Measurements from ENCODE around the gene HDAC4. TPM values are rescaled to one million over a fixed set of nuclear protein-coding genes. Genes with fewer than 3 reads are reported as not detected.

HDAC4 gene
- total RNA-seq, 1 donor from 2014 or later, result 39.0 TPM

DNA sequence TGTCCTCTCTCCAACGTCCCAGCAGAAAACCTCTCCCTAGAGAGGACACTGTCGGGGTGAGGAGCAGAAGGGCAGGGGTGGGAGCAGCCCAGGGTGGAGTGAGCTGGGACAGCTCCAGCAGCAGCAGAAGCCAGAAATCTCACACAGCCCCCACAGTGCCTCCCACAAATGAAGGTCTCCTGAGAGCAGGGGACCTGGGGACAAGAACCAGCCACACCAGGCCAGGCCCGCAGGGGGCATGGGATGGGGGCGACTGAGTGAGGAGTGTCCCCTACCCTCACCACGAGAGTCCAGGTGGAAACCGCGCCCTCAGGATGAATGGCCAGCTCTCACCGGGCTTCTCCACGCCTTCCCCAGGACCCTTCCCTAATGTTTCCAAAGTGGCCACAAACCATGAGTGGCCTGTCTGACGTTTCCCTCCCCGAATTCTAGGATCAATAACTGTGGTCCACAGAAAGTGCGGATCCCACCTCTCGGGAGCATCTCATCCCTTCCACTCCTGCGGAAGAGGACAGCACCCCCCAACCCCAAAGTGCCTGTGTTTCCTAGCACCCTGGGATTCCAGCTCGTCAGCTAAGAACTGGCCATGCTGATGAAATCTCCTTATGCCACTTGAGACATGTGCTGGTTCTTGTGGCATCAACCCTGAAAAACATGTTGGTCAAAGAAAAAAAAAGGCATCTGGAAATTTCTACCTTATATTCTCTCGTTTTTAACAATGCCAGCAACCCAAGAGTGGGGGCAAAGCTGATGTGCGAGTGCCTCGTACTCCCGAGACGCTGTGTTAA is 121.1 kb downstream of the HDAC4 start:
- no peak overlapping the region for H3K4me3 Mint-ChIP-seq
- H3K27ac Mint-ChIP-seq, result no peak overlapping the region
- no peaks in the 10 kb centered on the region for H3K27me3 Mint-ChIP-seq
- H3K9me3 Mint-ChIP-seq, result no peaks in the 10 kb centered on the region
- TF ChIP-seq, protein P1, sequence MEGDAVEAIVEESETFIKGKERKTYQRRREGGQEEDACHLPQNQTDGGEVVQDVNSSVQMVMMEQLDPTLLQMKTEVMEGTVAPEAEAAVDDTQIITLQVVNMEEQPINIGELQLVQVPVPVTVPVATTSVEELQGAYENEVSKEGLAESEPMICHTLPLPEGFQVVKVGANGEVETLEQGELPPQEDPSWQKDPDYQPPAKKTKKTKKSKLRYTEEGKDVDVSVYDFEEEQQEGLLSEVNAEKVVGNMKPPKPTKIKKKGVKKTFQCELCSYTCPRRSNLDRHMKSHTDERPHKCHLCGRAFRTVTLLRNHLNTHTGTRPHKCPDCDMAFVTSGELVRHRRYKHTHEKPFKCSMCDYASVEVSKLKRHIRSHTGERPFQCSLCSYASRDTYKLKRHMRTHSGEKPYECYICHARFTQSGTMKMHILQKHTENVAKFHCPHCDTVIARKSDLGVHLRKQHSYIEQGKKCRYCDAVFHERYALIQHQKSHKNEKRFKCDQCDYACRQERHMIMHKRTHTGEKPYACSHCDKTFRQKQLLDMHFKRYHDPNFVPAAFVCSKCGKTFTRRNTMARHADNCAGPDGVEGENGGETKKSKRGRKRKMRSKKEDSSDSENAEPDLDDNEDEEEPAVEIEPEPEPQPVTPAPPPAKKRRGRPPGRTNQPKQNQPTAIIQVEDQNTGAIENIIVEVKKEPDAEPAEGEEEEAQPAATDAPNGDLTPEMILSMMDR (conservative IDR thresholded peaks at IDR 0.05), result no peak
- no peaks in the 10 kb centered on the region for H3K36me3 Mint-ChIP-seq
- peak; percentile 58 for DNase-seq (ENCODE audit: extremely low spot score, unreplicated experiment)
- H3K4me1 Mint-ChIP-seq (ENCODE audit: unreplicated experiment), result peaks cover 20% of the 10 kb centered on the region

DNA sequence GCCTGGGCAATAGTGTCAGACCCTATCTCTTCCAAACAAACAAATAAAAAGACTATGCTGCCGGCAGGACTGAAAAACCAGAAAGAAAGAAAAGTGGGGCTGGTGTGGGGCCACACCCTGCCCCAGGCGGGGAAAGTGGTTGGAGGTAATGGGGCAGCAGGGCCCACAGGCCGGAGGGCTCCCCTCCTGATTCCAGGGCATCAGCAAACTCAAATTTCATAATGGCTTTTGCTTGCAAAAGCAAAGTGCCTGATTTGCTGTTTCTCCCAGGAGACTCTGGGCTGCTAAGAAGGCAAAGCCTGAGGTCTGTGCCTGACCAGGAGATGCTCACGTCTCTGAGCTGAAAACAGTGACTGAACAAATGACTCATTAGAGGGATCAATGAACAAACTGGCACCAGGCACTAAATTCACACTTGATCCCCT is 121.9 kb downstream of the HDAC4 start:
- Mint-ChIP-seq H3K27me3 (no peaks in the 10 kb centered on the region), H3K36me3 (no peaks in the 10 kb centered on the region), H3K9me3 (no peaks in the 10 kb centered on the region), H3K4me3 (no peak overlapping the region), H3K4me1 (ENCODE audit: unreplicated experiment) (peaks cover 24% of the 10 kb centered on the region), H3K27ac (no peak overlapping the region)
- peak; percentile 45 for DNase-seq (ENCODE audit: extremely low spot score, unreplicated experiment)
- TF ChIP-seq, protein P1 (conservative IDR thresholded peaks at IDR 0.05), result no peak

DNA sequence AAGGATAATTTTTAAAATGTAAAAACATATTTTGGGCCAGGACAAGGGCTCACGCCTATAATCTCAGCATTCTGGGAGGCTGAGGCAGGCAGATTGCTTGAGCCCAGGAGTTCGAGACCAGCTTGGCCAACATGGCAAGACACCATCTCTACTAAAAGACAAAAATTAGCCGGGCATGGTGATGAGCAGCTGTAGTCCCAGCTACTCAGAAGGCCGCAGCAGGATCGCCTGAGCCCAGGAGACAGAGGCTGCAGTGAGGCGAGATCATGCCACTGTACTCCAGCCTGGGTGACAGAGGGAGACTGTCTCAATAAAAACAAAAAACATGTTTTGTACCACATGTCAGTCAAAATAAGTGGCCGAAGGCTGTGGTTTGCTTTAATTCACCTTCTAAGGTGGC is 122.5 kb downstream of the HDAC4 start:
- Mint-ChIP-seq H3K4me1 (ENCODE audit: unreplicated experiment) (peaks cover 30% of the 10 kb centered on the region), H3K9me3 (no peaks in the 10 kb centered on the region), H3K4me3 (no peak overlapping the region), H3K27ac (no peak overlapping the region), H3K27me3 (no peaks in the 10 kb centered on the region), H3K36me3 (no peaks in the 10 kb centered on the region)
- TF ChIP-seq, protein P1 (conservative IDR thresholded peaks at IDR 0.05), result no peak
- no peak for DNase-seq (ENCODE audit: extremely low spot score, unreplicated experiment)

DNA sequence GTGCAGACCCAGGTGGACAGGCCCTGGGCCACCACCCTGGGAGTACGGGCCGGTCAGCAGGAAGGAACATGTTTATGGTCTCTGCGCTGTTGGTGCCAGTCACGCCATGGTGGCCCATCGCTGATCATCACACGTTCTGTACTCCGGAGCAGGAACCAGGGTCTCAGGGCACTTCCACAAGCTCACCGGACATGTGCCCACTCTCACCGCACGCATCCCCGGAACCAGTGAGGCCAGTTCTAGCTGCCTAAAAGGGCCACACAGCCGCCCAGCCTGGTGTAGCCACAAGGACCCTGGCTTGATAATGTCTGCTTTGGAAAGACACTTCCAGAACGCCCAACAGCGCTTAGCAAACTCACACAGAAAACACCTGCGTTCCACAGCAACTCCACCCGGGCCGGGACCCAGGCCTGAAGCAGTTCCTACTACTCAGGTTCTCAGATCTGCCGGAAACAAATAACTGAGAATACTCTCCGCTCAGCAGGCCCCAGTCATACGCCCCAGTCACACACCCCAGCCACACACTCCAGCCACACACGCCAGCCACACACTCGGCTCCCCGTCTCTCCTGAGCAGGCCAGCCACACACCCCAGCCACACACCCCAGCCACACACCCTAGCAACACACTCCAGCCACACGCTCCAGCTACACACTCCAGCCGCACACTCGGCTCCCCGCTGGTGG is 123.3 kb downstream of the HDAC4 start:
- peak; percentile 60 for DNase-seq (ENCODE audit: extremely low spot score, unreplicated experiment)

DNA sequence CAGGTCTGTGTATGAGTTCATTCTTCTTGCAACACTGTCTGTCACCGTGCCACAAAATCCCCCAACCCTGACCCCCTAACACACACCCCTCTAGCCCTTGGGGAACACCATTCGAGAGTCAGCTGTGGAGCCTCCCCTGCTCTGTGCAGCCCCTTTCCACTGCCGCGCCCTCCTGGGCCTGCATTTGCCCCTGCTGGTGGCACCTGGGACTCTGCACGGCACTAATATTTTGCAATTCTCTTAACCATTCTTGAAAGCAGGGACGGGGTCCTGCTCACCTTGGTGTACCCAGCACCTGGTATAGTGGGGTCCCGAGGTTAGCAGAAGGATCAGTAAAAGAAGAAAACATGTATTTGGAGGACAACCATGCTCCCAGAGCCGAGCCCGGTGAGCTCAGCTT is 124.0 kb downstream of the HDAC4 start:
- TF ChIP-seq, protein P1 (conservative IDR thresholded peaks at IDR 0.05), result peak; percentile 51
- peak; percentile 66 for DNase-seq (ENCODE audit: extremely low spot score, unreplicated experiment)
- Mint-ChIP-seq H3K4me1 (ENCODE audit: unreplicated experiment) (peaks cover 45% of the 10 kb centered on the region), H3K36me3 (no peaks in the 10 kb centered on the region), H3K27me3 (no peaks in the 10 kb centered on the region), H3K27ac (no peak overlapping the region), H3K4me3 (no peak overlapping the region), H3K9me3 (no peaks in the 10 kb centered on the region)

More for the DNA sequence above, 123.3 kb downstream of the HDAC4 start:
- Mint-ChIP-seq H3K27ac (peak overlapping the region; percentile 26), H3K36me3 (no peaks in the 10 kb centered on the region), H3K4me1 (ENCODE audit: unreplicated experiment) (peaks cover 38% of the 10 kb centered on the region), H3K4me3 (no peak overlapping the region), H3K9me3 (no peaks in the 10 kb centered on the region), H3K27me3 (no peaks in the 10 kb centered on the region)
- TF ChIP-seq, protein P1 (conservative IDR thresholded peaks at IDR 0.05), result no peak

All from type B pancreatic cell (in vitro differentiated cells).